Activated T-cell treated with anti-CD3 and anti-CD28 coated beads for 1 hour (primary cell): Measurements from ENCODE around the gene CHST11.

ENCODE experiments used
- DNase-seq: peaks from one replicate; pipeline ENCODE4 v3.0.0-alpha.2; 2020; ENCODE audit warnings: low read depth

Gene CHST11

GRCh38 chr12:104480826-104481440, 24.2 kb downstream of the CHST11 start:
- no peak for DNase-seq

DNA sequence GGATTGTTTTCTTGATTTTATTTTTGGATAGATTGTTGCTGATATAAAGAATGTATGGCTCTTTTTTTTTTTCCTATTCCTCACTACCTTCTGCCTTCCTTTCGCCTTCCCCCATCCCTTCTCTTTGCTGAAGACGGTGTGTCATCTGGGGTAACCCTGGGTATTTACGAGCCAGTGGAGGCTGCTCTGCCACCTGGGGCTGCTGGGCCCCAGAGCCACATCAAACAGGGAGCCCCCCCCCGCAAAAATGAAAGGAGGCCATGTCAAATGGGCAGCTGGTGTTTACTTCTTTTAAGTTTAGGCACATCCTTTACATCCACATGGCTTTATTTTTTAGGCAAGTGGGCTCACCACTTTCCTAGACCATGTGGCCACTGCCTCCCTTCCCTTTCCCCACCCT, 25.4 kb downstream of the CHST11 start:
- no peak for DNase-seq

- no peak for DNase-seq
These were observed 26.0 kb downstream of the CHST11 start for GRCh38 chr12:104482748-104483147.

DNA sequence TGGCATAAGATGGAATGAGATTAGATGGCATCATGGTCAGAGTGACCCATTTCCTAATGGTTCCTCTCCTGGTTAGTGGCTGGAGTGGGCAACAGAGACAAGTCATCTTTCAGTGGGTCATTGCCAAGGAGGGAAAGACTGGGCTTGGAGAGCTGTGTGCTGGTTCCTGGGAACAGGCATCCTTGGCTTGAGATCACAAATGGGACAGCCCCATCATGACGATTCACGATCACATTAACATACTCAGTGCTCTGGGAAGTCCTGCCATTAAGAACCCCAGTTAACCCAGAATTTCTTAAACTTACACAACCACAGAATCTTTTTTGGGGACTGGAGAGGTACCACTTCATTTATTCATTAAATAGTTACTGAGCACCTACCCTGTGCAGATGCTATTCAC, 27.3 kb downstream of the CHST11 start:
- DNase-seq = no peak

- peak; percentile 24 for DNase-seq
These were observed 29.1 kb downstream of the CHST11 start for GRCh38 chr12:104485651-104486362.

DNA sequence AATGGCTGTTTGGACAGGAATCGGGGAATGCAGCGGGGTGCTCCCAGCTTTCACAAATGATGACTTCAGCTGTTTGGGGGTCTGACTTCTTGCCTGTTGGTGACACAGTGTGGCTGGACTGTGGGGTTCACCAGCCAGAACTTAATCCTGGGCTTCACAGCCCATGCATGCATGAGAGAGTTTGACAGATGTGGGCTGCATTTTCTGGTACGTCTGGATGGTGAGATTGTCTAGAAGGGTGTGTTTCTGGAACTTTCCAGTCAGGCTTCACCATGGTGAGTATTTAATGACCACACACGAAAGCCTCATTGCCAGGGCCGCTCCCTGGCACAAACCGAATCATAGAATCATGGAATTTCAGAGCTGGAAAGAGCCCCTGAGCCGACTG, 29.6 kb downstream of the CHST11 start:
- DNase-seq = no peak

DNA sequence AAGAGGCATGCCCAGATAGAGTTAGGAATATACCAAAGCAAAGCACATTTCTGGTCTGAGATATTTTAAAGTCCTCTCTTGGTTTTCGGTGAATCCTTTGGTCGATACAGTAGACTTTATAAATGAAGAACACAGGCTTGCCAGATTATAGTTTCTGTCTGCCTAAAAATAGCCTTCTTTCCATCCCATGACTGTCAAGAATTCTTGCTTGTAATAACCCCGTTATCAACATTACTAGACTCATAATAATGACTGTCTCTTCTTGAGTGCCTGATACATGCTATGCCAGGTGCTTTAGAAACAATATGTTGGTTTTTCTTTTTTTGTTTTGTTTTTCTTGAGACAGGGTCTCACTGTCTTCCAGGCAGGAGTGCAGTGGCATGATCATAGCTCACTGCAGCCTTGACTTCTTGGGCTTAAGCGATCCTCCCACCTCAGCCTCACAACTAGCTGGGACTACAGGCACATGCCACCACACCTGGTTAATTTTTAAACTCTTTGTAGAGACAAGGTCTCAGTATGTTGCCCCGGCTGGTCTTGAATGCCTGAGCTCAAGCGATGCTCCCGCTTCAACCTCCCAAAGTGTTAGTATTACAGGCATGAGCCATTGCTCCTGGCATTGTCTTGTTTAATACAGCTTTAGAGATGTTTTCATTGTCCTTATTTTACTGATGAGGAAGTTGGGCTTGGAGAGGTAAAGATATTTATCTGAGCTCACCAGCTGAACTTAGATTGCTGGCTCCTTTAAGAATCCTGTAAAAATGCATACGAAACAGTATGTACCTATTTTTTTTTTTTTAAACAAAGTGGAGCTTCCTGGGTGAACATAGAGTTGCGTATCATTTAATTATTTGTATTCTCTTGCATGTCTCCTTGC, 30.4 kb downstream of the CHST11 start:
- DNase-seq = no peak

DNA sequence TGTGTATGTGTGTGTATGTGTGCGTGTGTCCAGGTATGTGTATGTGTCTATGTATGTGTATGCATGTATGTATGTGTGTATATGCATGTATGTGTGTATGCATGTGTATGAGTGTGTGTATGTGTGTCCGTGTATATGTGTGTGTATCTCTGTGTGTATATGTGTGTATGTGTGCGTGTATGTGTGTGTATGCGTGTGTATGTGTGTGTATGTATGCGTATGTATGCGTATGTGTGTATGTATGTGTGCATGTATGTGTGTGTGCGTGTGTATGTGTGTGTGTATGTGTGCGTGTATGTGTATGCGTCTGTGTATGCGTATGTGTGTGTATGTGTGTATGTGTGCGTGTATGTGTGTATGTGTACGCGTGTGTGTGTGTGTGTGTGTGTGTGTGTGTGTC, 31.6 kb downstream of the CHST11 start:
- no peak for DNase-seq

DNA sequence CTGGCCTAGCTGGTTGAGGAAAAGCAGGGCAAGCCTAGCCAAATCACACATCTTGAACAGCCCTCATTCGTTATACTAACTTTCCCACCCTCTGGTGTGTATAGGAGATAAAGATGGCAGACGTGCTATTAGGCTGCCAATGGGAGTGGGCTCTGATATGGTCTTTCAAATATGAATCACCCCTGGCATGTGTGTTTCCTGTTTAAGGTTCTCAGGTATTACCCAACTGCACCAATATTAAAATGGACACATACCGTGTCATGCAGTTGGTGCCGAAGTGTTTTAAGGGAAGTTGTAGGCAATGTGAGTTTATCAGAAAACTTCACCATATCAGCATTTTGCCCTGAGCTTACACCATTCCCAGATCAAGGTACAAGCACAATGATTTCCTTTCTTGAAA, 33.4 kb downstream of the CHST11 start:
- DNase-seq = no peak

DNA sequence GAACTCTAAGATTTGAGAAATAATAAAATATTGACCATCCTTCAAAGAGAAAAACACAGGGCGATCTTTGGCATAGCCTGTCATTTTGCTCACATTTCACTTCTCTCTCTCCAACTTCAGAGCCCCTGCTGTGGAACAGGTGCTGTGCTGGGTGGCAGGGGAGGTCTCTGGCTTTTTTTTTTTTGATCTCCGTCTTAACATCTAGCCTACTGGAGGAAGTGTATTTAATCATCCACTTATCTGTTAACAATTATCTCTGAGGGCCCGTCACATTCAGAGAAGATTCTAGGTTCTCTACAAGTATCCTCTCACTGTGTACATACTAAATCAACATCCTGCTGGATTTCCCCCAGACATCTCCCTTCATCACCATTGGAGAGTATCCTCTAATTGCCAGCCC, 34.1 kb downstream of the CHST11 start:
- DNase-seq = no peak

GRCh38 chr12:104493496-104493895, 36.7 kb downstream of the CHST11 start:
- no peak for DNase-seq

DNA sequence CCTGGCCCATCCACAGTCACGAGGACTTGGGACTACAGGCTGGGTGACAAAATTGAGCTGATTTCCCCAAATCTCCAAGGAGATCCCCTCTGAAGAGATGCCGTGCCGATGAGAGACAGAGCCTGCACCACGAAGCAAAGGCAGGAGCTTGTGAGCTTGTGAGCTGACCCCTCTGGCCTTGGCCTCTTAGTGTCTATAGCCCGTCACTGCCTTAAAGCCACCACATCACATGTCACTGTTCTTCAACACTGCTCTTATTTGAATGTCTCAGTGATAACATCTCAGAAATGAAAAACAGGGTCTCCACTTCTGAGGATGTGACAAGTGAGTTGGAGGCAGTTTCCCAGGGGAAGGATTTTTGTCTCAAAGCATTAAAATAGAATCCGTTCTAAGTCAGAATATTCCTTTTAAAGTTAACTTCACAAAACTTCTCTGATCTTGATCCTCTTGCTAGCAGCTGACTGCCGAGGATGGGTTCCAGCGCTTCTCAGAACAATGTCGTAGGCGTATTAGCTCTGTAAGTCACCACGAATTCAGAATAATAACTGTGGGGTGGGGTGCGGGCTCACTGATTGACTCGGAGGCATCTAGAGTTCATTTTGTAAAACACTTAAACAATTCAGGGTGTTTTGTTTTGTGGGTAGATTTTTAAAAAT, 37.5 kb downstream of the CHST11 start:
- peak; percentile 26 for DNase-seq

DNA sequence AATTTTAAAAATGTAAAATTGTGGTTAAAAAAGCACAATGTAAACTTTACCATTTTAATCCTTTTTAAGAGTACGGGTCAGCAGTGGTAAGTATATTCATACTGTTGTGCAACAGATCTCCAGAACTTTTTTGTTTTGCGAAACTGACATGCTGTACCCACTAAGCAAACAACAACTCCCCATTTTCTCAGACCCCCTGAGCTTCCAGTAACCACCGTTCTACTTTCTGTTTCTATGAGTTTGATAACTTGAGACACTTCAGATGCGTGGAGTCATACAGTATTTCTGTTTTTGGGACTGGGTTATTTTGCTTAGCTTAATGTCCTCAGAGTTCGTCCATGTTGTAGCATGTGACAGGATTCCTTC, 38.0 kb downstream of the CHST11 start:
- DNase-seq = no peak

GRCh38 chr12:104495786-104496185, 39.0 kb downstream of the CHST11 start:
- no peak for DNase-seq

DNA sequence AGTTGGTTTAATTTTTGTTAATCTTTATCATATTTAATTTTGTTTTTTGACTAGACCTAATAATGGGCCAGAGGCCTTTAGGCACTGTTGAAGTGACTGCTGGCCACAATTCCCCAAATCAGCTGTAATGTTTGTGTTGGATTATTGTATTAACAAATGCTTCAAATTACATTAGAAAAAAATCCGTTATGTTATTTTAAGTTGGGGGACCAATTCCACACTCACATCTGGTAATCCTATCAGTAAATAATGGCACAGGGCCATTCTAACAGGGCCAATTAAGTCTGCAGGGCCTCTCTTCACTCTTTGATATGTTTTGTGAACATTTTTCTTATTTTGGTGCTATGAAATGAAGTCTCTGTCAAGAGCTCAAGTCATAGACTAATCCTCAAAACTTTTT, 39.6 kb downstream of the CHST11 start:
- no peak for DNase-seq

DNA sequence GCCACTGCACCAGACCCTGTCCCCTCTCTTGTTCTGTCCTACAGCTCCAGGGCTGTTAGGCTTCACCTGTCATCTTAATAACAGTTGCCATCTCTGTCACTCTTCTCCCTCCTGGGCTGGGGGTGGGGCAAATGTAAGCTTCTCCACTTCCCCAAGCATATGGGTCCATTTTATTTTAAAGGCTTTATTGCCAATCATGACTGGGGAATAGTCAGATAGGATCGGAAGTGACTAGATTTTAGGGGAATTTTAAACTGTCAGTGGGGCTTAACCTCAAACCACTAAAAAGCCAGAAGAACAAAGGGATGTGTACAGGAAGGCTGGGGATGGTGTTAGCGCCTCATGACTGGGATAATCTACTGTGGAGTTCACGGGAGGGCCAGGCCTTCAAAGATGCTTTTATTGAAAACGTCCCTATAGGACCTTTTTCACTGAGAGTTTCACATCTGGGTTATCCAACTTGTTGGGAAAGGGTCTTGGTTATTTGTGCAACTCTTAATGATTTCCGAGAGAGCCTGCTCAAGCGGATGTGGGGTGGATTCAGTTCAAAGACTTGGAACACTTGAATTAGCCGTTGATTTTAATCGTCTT, 41.6 kb downstream of the CHST11 start:
- no peak for DNase-seq

- DNase-seq = no peak
These were observed 43.1 kb downstream of the CHST11 start for GRCh38 chr12:104499668-104500332.

- no peak for DNase-seq
These were observed 44.4 kb downstream of the CHST11 start for GRCh38 chr12:104501115-104501514.

GRCh38 chr12:104501660-104502059, 44.9 kb downstream of the CHST11 start:
- DNase-seq = no peak

- DNase-seq = no peak
These were observed 45.5 kb downstream of the CHST11 start for GRCh38 chr12:104502217-104502616.

DNA sequence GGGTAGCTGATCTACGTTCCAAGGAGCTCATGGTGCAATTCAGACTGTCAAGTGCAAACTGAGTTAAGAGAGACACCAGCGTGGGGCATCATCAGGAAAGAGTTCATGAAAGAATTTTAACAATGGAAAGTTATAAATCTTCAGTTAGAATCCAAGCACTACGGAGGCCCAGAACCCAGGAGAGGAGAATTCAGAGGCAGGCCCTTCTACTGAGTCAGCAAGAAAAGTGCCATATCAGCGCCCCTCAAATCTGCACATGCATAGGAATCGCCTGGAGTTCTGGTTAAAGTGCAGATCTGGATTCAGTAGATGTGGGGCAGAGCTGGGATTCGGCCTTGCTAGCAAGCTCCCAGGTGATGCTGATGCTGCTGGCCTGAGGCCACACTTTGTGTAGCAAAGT, 45.9 kb downstream of the CHST11 start:
- DNase-seq = no peak

DNA sequence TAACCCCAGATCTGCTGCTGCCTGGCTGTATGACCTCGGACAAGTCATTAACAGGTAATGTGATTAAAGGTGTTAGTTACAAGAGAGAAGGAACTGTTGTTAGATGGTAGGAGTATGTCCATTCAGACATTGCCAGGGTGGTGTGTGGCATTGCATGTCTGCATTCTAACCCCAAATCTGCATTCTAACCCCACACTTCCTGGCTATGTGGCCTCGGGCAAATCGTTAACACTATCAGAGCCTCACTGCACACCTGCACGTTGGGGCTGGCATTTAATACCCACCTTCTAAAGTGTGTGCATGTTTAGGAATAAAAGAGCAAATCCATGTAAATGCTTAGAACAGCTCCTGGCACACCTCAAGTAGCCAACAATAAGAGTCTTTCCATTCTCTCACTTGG, 46.4 kb downstream of the CHST11 start:
- no peak for DNase-seq
